PFSK-1 (cell line): ENCODE data around the gene ZNF384.

Source experiments
- FOXP2 ChIP-seq: optimal IDR thresholded peaks from 2 replicates; pipeline ENCODE3; 2011; ENCODE audit warnings: borderline replicate concordance, control low read depth, inconsistent platforms; ENCODE audit not compliant: insufficient read depth; ENCODE audit errors: extremely low read length, extremely low read depth
- POLR2AphosphoS5 ChIP-seq: IDR thresholded peaks from 2 replicates; pipeline ENCODE4 v1.6.1; 2012; ENCODE audit warnings: low read depth, mild to moderate bottlenecking, control low read depth, low read length, moderate library complexity
- SIN3A ChIP-seq: IDR thresholded peaks from 2 replicates; pipeline ENCODE4 v1.6.1; 2012; ENCODE audit warnings: mild to moderate bottlenecking, low read length, moderate library complexity, borderline replicate concordance; ENCODE audit not compliant: insufficient read depth
- TAF1 ChIP-seq: IDR thresholded peaks from 2 replicates; pipeline ENCODE4 v1.6.1; 2012; ENCODE audit warnings: low read length, control low read depth, borderline replicate concordance; ENCODE audit not compliant: insufficient read depth
- TF ChIP-seq, protein P1 (sequence below), 2 experiments: IDR thresholded peaks; 2 replicates each; pipeline versions ENCODE4 v1.6.1 to v1.8.0; 2011 to 2012; ENCODE audit warnings: low read depth in 2 of 2, low read length in 2 of 2, control low read depth in 1 of 2, inconsistent platforms in 1 of 2, mild to moderate bottlenecking in 1 of 2, moderate library complexity in 1 of 2; ENCODE audit not compliant: insufficient read depth in 1 of 2

ZNF384 gene

DNA sequence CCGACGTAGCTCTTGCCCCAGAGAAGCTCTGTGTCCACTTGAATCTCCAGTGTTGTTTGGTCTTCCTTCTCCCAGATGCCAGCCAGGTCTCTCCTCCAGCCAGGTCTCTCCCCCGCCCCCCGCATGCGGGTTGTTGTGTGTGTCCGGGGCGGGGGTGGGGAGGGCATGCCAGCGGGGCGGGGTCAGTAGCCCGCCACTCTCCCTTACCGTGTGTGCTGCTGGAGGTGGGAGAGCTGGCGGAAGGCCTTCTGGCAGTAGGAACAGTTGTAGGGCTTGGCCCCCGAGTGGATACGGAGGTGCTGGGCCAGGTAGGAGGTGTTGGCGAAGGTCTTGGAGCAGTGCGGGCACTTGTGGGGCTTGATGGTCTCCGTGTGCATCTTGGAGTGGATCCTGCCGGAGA is 17.0 kb downstream of the ZNF384 start:
- TF ChIP-seq POLR2AphosphoS5, result no peak
- TF ChIP-seq TAF1, result no peak

DNA sequence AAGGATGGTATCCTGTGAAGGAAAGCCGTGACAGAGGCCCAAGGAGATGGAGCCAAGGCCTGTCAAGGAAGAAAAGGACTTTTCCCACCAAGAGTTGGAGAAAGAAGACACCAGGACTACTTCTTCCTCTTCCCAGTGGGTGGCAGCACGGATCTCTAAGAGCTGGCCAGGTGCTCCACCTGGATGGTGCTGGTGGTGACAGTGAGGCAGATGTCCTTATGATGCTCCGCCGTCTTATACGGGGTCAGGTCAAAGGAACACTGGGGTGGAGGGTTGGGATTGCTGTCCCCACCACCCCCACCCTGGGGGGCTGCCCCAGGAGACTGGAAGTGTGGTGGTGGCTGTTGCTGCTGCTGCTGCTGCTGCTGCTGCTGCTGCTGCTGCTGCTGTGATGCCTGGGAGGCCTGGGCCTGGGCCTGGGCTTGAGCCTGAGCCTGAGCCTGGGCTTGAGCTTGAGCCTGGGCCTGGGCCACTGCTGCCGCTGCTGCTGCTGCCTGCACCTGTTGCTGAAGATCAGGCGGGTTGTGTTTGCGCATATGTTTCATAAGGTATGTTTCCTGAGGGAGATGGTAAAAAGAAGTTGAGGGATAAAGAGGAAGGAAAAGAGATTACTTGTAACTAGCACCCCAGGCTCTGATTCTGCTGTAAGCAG is 21.5 kb downstream of the ZNF384 start:
- TF ChIP-seq, protein P1, sequence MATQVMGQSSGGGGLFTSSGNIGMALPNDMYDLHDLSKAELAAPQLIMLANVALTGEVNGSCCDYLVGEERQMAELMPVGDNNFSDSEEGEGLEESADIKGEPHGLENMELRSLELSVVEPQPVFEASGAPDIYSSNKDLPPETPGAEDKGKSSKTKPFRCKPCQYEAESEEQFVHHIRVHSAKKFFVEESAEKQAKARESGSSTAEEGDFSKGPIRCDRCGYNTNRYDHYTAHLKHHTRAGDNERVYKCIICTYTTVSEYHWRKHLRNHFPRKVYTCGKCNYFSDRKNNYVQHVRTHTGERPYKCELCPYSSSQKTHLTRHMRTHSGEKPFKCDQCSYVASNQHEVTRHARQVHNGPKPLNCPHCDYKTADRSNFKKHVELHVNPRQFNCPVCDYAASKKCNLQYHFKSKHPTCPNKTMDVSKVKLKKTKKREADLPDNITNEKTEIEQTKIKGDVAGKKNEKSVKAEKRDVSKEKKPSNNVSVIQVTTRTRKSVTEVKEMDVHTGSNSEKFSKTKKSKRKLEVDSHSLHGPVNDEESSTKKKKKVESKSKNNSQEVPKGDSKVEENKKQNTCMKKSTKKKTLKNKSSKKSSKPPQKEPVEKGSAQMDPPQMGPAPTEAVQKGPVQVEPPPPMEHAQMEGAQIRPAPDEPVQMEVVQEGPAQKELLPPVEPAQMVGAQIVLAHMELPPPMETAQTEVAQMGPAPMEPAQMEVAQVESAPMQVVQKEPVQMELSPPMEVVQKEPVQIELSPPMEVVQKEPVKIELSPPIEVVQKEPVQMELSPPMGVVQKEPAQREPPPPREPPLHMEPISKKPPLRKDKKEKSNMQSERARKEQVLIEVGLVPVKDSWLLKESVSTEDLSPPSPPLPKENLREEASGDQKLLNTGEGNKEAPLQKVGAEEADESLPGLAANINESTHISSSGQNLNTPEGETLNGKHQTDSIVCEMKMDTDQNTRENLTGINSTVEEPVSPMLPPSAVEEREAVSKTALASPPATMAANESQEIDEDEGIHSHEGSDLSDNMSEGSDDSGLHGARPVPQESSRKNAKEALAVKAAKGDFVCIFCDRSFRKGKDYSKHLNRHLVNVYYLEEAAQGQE (IDR thresholded peaks at IDR 0.05; ENCODE audit: insufficient read depth in 1 of 2, low read depth in 2 of 2, low read length in 2 of 2), result no peak
- no peak for TF ChIP-seq POLR2AphosphoS5
- no peak for TF ChIP-seq TAF1
- TF ChIP-seq FOXP2, result no peak

DNA sequence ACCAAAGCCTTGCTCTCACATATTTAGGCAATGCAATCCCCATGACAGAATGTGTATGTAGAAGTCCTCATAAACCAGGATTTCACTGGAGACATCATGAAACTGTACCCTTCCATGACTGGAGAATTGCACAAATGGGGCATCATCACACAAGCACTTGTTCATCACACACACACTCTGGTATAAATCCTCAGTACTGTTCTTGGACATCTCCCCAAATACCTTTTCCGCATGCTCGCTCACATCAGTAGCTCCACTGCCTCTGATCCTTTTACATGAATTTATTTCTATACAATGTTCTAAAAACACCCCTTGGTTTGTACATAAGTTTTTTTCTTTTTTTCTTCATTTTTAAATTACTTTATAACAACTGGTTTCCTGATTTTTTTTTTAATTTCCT is 23.0 kb downstream of the ZNF384 start:
- TF ChIP-seq, protein P1 (IDR thresholded peaks at IDR 0.05; ENCODE audit: insufficient read depth in 1 of 2, low read depth in 2 of 2, low read length in 2 of 2), result no peak
- TF ChIP-seq SIN3A, result no peak
- TF ChIP-seq FOXP2, result no peak
- no peak for TF ChIP-seq TAF1
- TF ChIP-seq POLR2AphosphoS5, result no peak

GRCh38 chr12:6664902-6665301 is 24.3 kb downstream of the ZNF384 start:
- no peak for TF ChIP-seq FOXP2
- TF ChIP-seq TAF1, result no peak
- TF ChIP-seq, protein P1 (IDR thresholded peaks at IDR 0.05; ENCODE audit: insufficient read depth in 1 of 2, low read depth in 2 of 2, low read length in 2 of 2), result no peak
- no peak for TF ChIP-seq SIN3A
- TF ChIP-seq POLR2AphosphoS5, result peak; percentile 19; the same call in 1 of the 2 replicates

GRCh38 chr12:6662906-6663742 is 26.1 kb downstream of the ZNF384 start, which contains the start of gene ING4:
TSS of gene ING4 (minus strand) at chr12:6663119. CDS start at chr12:6663101, 18 bp downstream.
- TF ChIP-seq POLR2AphosphoS5 (no peak; the same call in 1 of the 2 replicates), TAF1 (no peak; the same call in 1 of the 2 replicates), SIN3A (peak; percentile 57; the same call in 1 of the 2 replicates), FOXP2 (peak; percentile 53)
- TF ChIP-seq, protein P1 (IDR thresholded peaks at IDR 0.05; ENCODE audit: insufficient read depth in 1 of 2, low read depth in 2 of 2, low read length in 2 of 2), result no peak
